GM18868 (cell line): ENCODE measurements around the gene METTL9.
A peak's percentile ranks its signal among the peaks of the same experiment; 100 is the strongest.
"Not testable (repeated sequence)": the region's sequence is repeated elsewhere in the genome, so short reads cannot be mapped to it uniquely, and the experiment has no call there.

Source experiments
- ATAC-seq: cut with Tn5 transposase; IDR thresholded peaks from one replicate; pipeline ENCODE4 v1.9.1; 2021; ENCODE audit warnings: mild to moderate bottlenecking, moderate library complexity; ENCODE audit not compliant: unreplicated experiment

METTL9 gene

GRCh38 chr16:21599122-21600030, at the start of gene METTL9:
TSS of gene METTL9 (plus strand) at chr16:21599577. CDS start at chr16:21599734, 157 bp downstream.
- peak; percentile 93 for ATAC-seq

- ATAC-seq = not testable (repeated sequence)
Observed at GRCh38 chr16:21549975-21550374, 49.4 kb upstream of the METTL9 start.

- not testable (repeated sequence) for ATAC-seq
Observed at GRCh38 chr16:21550435-21550834, 48.9 kb upstream of the METTL9 start.

- not testable (repeated sequence) for ATAC-seq
Observed at GRCh38 chr16:21551076-21551475, 48.3 kb upstream of the METTL9 start.

GRCh38 chr16:21551600-21551999, 47.8 kb upstream of the METTL9 start:
- not testable (repeated sequence) for ATAC-seq

GRCh38 chr16:21553481-21554296, 45.7 kb upstream of the METTL9 start:
- ATAC-seq = not testable (repeated sequence)

- ATAC-seq = peak; percentile 97
Observed at GRCh38 chr16:21554795-21555585, 44.4 kb upstream of the METTL9 start.

- ATAC-seq = not testable (repeated sequence)
Observed at GRCh38 chr16:21555621-21556020, 43.8 kb upstream of the METTL9 start.

- ATAC-seq = not testable (repeated sequence)
Observed at GRCh38 chr16:21556026-21556595, 43.3 kb upstream of the METTL9 start.

GRCh38 chr16:21556651-21557241, 42.6 kb upstream of the METTL9 start:
- ATAC-seq = not testable (repeated sequence)

- no peak for ATAC-seq
Observed at GRCh38 chr16:21560462-21560861, 38.9 kb upstream of the METTL9 start.

- ATAC-seq = no peak
Observed at GRCh38 chr16:21563676-21564075, 35.7 kb upstream of the METTL9 start.

- ATAC-seq = not testable (repeated sequence)
Observed at GRCh38 chr16:21564367-21564766, 35.0 kb upstream of the METTL9 start.

GRCh38 chr16:21565507-21565860, 33.9 kb upstream of the METTL9 start:
- ATAC-seq = no peak

GRCh38 chr16:21565861-21566669, 33.3 kb upstream of the METTL9 start:
- ATAC-seq = no peak

GRCh38 chr16:21566891-21567414, 32.4 kb upstream of the METTL9 start:
- no peak for ATAC-seq

- ATAC-seq = not testable (repeated sequence)
Observed at GRCh38 chr16:21567496-21567895, 31.9 kb upstream of the METTL9 start.

GRCh38 chr16:21568502-21569189, 30.7 kb upstream of the METTL9 start:
- ATAC-seq = no peak

- no peak for ATAC-seq
Observed at GRCh38 chr16:21570676-21571017, 28.7 kb upstream of the METTL9 start.
